Midbrain (tissue), 1 donor: ENCODE results near the gene YOD1.

Experiments
- DNase-seq: peaks from one replicate; lab custom pipeline; 2025; lab: John Stamatoyannopoulos, UW

The YOD1 gene

GRCh38 chr1:207072233-207072632 is 21.2 kb upstream of the YOD1 start:
- DNase-seq: no peak

- no peak for DNase-seq
Measured at GRCh38 chr1:207071426-207071825, 20.4 kb upstream of the YOD1 start.

- DNase-seq: no peak
Measured at GRCh38 chr1:207070811-207071210, 19.8 kb upstream of the YOD1 start.

GRCh38 chr1:207069858-207070506 is 19.0 kb upstream of the YOD1 start:
- DNase-seq: no peak

- DNase-seq: no peak
Measured at GRCh38 chr1:207069061-207069460, 18.1 kb upstream of the YOD1 start.

- no peak for DNase-seq
Measured at GRCh38 chr1:207067665-207068064, 16.7 kb upstream of the YOD1 start.

- no peak for DNase-seq
Measured at GRCh38 chr1:207067185-207067584, 16.2 kb upstream of the YOD1 start.

- DNase-seq: no peak
Measured at GRCh38 chr1:207064561-207064960, 13.6 kb upstream of the YOD1 start.

- no peak for DNase-seq
Measured at GRCh38 chr1:207063014-207063413, 12.0 kb upstream of the YOD1 start.

- no peak for DNase-seq
Measured at GRCh38 chr1:207062058-207062457, 11.1 kb upstream of the YOD1 start.

GRCh38 chr1:207060596-207060995 is 9.6 kb upstream of the YOD1 start:
- no peak for DNase-seq

GRCh38 chr1:207059881-207060280 is 8.9 kb upstream of the YOD1 start:
- DNase-seq: no peak

- DNase-seq: no peak
Measured at GRCh38 chr1:207058878-207059867, 8.2 kb upstream of the YOD1 start.

GRCh38 chr1:207058252-207058651 is 7.2 kb upstream of the YOD1 start:
- DNase-seq: no peak

GRCh38 chr1:207056673-207057072 is 5.7 kb upstream of the YOD1 start:
- no peak for DNase-seq

- no peak for DNase-seq
Measured at GRCh38 chr1:207055386-207056001, 4.5 kb upstream of the YOD1 start.

- no peak for DNase-seq
Measured at GRCh38 chr1:207054491-207054890, 3.5 kb upstream of the YOD1 start.

- DNase-seq: peak; percentile 94
Measured at GRCh38 chr1:207052911-207053769, 2.1 kb upstream of the YOD1 start, which contains the start of gene PFKFB2. Gene PFKFB2 (plus strand): TSS chr1:207053275. CDS start chr1:207054718, 1,443 bp downstream.

- peak; percentile 89 for DNase-seq
Measured at GRCh38 chr1:207050480-207051190, 373 bp downstream of the YOD1 start.

GRCh38 chr1:207049974-207050391 is 1.0 kb downstream of the YOD1 start:
- DNase-seq: peak; percentile 74

GRCh38 chr1:207049514-207049913 is 1.5 kb downstream of the YOD1 start:
- DNase-seq: no peak
